ENCODE measurements around the gene AKR1C1. TPM values are rescaled to one million over a fixed set of nuclear protein-coding genes. Genes with fewer than 3 reads are reported as not detected.
"Not testable (repeated sequence)": the region's sequence is repeated elsewhere in the genome, so short reads cannot be mapped to it uniquely, and the experiment has no call there.

Gene AKR1C1
- total RNA-seq = 1 to 10 TPM in 1 of 2 donors, under 1 TPM in 1; 0.93 to 2.0 TPM

- H3K9me3 Mint-ChIP-seq; H3K36me3 Mint-ChIP-seq; DNase-seq (ENCODE audit: low spot score in 2 of 2); H3K27ac Mint-ChIP-seq: not testable (repeated sequence)
- peak in 1 of 2 donors; percentile 50 for ATAC-seq
Measured at GRCh38 chr10:4962876-4963814, at the start of gene AKR1C1. Gene AKR1C1 (plus strand): TSS chr10:4963415. CDS start chr10:4963445, 30 bp downstream.

GRCh38 chr10:4914213-4914850 is 48.9 kb upstream of the AKR1C1 start:
- no peak for ATAC-seq
- no peak for DNase-seq (ENCODE audit: low spot score in 2 of 2)
- Mint-ChIP-seq H3K27ac (no peak overlapping the region), H3K9me3 (no peaks in the 10 kb centered on the region), H3K36me3 (peaks cover 0 to 18% of the 10 kb centered on the region in 2 donors)

- Mint-ChIP-seq H3K9me3 (no peaks in the 10 kb centered on the region), H3K36me3 (peaks cover 0 to under 1% of the 10 kb centered on the region in 2 donors), H3K27ac (no peak overlapping the region)
- DNase-seq (ENCODE audit: low spot score in 2 of 2) (no peak), ATAC-seq (no peak)
Measured at GRCh38 chr10:4916086-4916716, 47.0 kb upstream of the AKR1C1 start.

GRCh38 chr10:4918236-4918635 is 45.0 kb upstream of the AKR1C1 start:
- DNase-seq (ENCODE audit: low spot score in 2 of 2) (no peak), ATAC-seq (no peak)
- Mint-ChIP-seq H3K36me3 (peaks cover 0 to 7% of the 10 kb centered on the region in 2 donors), H3K9me3 (no peaks in the 10 kb centered on the region), H3K27ac (no peak overlapping the region)

GRCh38 chr10:4924482-4924881 is 38.7 kb upstream of the AKR1C1 start:
- H3K27ac Mint-ChIP-seq; ATAC-seq; DNase-seq (ENCODE audit: low spot score in 2 of 2): not testable (repeated sequence)
- Mint-ChIP-seq H3K36me3 (peaks cover 19 to 20% of the 10 kb centered on the region in 2 donors), H3K9me3 (peaks cover 16 to 24% of the 10 kb centered on the region in 2 donors)

GRCh38 chr10:4926400-4926799 is 36.8 kb upstream of the AKR1C1 start:
- no peak overlapping the region for H3K27ac Mint-ChIP-seq
- no peak for ATAC-seq
- peaks cover 19 to 27% of the 10 kb centered on the region in 2 donors for H3K36me3 Mint-ChIP-seq
- H3K9me3 Mint-ChIP-seq = peaks cover 16 to 24% of the 10 kb centered on the region in 2 donors
- no peak for DNase-seq (ENCODE audit: low spot score in 2 of 2)

GRCh38 chr10:4931587-4931986 is 31.6 kb upstream of the AKR1C1 start:
- ATAC-seq (no peak), DNase-seq (ENCODE audit: low spot score in 2 of 2) (no peak)
- Mint-ChIP-seq H3K9me3 (peaks cover 0 to 5% of the 10 kb centered on the region in 2 donors), H3K27ac (no peak overlapping the region), H3K36me3 (peaks cover 0 to 10% of the 10 kb centered on the region in 2 donors)

- H3K9me3 Mint-ChIP-seq = no peaks in the 10 kb centered on the region
- no peak for DNase-seq (ENCODE audit: low spot score in 2 of 2)
- no peak overlapping the region for H3K27ac Mint-ChIP-seq
- ATAC-seq = no peak
- H3K36me3 Mint-ChIP-seq = peaks cover 0 to 7% of the 10 kb centered on the region in 2 donors
Measured at GRCh38 chr10:4934391-4934987, 28.7 kb upstream of the AKR1C1 start.

GRCh38 chr10:4937346-4937745 is 25.9 kb upstream of the AKR1C1 start:
- Mint-ChIP-seq H3K9me3 (no peaks in the 10 kb centered on the region), H3K27ac (no peak overlapping the region), H3K36me3 (no peaks in the 10 kb centered on the region)
- ATAC-seq (no peak), DNase-seq (ENCODE audit: low spot score in 2 of 2) (no peak)

GRCh38 chr10:4939224-4940072 is 23.8 kb upstream of the AKR1C1 start:
- H3K36me3 Mint-ChIP-seq = peaks cover 0 to under 1% of the 10 kb centered on the region in 2 donors
- H3K27ac Mint-ChIP-seq = no peak overlapping the region
- H3K9me3 Mint-ChIP-seq = no peaks in the 10 kb centered on the region
- no peak for DNase-seq (ENCODE audit: low spot score in 2 of 2)
- no peak for ATAC-seq

GRCh38 chr10:4940073-4940428 is 23.2 kb upstream of the AKR1C1 start:
- H3K27ac Mint-ChIP-seq; H3K36me3 Mint-ChIP-seq; H3K9me3 Mint-ChIP-seq; DNase-seq (ENCODE audit: low spot score in 2 of 2); ATAC-seq: not testable (repeated sequence)

- not testable (repeated sequence) for H3K36me3 Mint-ChIP-seq; ATAC-seq; DNase-seq (ENCODE audit: low spot score in 2 of 2); H3K9me3 Mint-ChIP-seq
- H3K27ac Mint-ChIP-seq = peak overlapping the region in 1 of 2 donors; percentile 17
Measured at GRCh38 chr10:4940909-4941308, 22.3 kb upstream of the AKR1C1 start.

- Mint-ChIP-seq H3K27ac (peak overlapping the region in 1 of 2 donors; percentile 17), H3K9me3 (no peaks in the 10 kb centered on the region), H3K36me3 (peaks cover 0 to 4% of the 10 kb centered on the region in 2 donors)
- DNase-seq (ENCODE audit: low spot score in 2 of 2) (no peak), ATAC-seq (no peak)
Measured at GRCh38 chr10:4941540-4942330, 21.5 kb upstream of the AKR1C1 start.

- not testable (repeated sequence) for H3K9me3 Mint-ChIP-seq; ATAC-seq; H3K36me3 Mint-ChIP-seq; DNase-seq (ENCODE audit: low spot score in 2 of 2); H3K27ac Mint-ChIP-seq
Measured at GRCh38 chr10:4942931-4943330, 20.3 kb upstream of the AKR1C1 start.

GRCh38 chr10:4943416-4943815 is 19.8 kb upstream of the AKR1C1 start:
- ATAC-seq; H3K27ac Mint-ChIP-seq; H3K36me3 Mint-ChIP-seq; DNase-seq (ENCODE audit: low spot score in 2 of 2); H3K9me3 Mint-ChIP-seq: not testable (repeated sequence)

All from activated naive CD4-positive, alpha-beta T cell treated with anti-CD3 and anti-CD28 coated beads, Interleukin-2, amount 50 U/mL, for 72 hours (primary cell).